HEK293T (cell line): ENCODE data around the gene WDR90.

Experiments
- BHLHE40 ChIP-seq: fragments of 450-650 bp; IDR thresholded peaks from 2 replicates; pipeline ENCODE4 v1.6.1; 2016; ENCODE audit warnings: mild to moderate bottlenecking, moderate library complexity, borderline replicate concordance
- CTBP1 ChIP-seq: fragments of 450-650 bp; IDR thresholded peaks from 2 replicates; pipeline ENCODE4 v1.6.1; 2016; ENCODE audit warnings: borderline replicate concordance
- FOXA1 ChIP-seq: fragments of 450-650 bp; IDR thresholded peaks from 2 replicates; pipeline ENCODE4 v1.6.1; 2016; ENCODE audit warnings: mild to moderate bottlenecking
- FOXK2 ChIP-seq: fragments of 450-650 bp; IDR thresholded peaks from 2 replicates; pipeline ENCODE4 v1.6.1; 2016; ENCODE audit warnings: mild to moderate bottlenecking
- FOXM1 ChIP-seq: fragments of 450-650 bp; IDR thresholded peaks from 2 replicates; pipeline ENCODE4 v1.6.1; 2017; ENCODE audit warnings: mild to moderate bottlenecking, borderline replicate concordance
- HDGF ChIP-seq: fragments of 450-650 bp; IDR thresholded peaks from 2 replicates; pipeline ENCODE4 v1.6.1; 2017; ENCODE audit warnings: antibody characterized with exemption, borderline replicate concordance
- SP1 ChIP-seq: fragments of 450-650 bp; IDR thresholded peaks from 2 replicates; pipeline ENCODE4 v1.6.1; 2017
- SUZ12 ChIP-seq: fragments of 450-650 bp; IDR thresholded peaks from 2 replicates; pipeline ENCODE4 v1.6.1; 2016; ENCODE audit warnings: mild to moderate bottlenecking
- ZNF384 ChIP-seq: fragments of 450-650 bp; IDR thresholded peaks from 2 replicates; pipeline ENCODE4 v1.6.1; 2016

- no peak for TF ChIP-seq BHLHE40
- no peak for TF ChIP-seq SP1
- no peak for TF ChIP-seq FOXM1
- TF ChIP-seq FOXK2: no peak
- TF ChIP-seq FOXA1: no peak
- TF ChIP-seq CTBP1: no peak
- TF ChIP-seq HDGF: no peak
- no peak for TF ChIP-seq SUZ12
- no peak for TF ChIP-seq ZNF384
Measured at GRCh38 chr16:627454-628239, 21.5 kb upstream of the WDR90 start.
